Endothelial cell of hepatic sinusoid (primary cell): Measurements from ENCODE around the gene RAPGEF6.
"Not testable (repeated sequence)": the region's sequence is repeated elsewhere in the genome, so short reads cannot be mapped to it uniquely, and the experiment has no call there.

ENCODE experiments used
- in situ Hi-C: cut with HindIII; loops from 2 replicates; pipeline ENCODE4 v1.10.0; 2017; ENCODE audit warnings: low sequenced_read_pairs

The RAPGEF6 gene

DNA sequence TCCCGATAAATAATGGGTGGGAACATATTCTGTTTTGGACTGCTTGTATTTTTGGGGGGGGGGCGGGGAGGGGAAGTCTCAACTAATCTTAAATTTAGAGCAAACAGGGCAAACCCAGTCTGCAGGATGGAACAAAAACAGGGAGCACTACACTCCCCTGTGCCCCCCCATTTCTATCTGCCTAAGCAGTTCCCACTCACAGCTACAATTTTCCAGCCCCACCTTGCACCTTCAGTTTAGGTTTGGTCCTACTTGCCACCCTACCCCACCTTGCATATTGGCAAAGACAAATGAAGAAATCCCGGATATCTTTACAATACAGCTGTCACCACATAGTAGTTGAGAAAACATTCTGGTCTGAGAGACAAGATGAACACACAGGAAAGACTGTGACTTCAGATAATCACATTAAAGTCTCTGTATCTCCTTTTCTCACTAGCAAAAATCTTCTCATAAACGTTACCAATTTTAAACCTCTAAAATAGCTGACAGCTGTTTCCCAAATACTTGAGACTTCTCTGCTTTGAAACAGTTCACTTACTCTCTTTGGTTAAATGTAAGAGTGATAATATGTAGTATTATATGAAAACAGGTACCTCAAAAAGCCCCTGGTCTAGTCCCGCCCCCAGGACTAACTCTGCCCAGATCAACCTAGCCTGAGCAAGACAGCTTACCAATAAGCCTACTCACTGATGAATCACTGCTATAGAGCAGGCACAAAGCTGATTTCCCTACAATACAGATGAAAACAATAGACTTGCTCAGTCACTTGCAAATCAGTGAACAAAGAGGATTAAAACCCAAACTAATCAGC lies 5.2 kb upstream of the RAPGEF6 start:
- in situ Hi-C loops = no loop called here

DNA sequence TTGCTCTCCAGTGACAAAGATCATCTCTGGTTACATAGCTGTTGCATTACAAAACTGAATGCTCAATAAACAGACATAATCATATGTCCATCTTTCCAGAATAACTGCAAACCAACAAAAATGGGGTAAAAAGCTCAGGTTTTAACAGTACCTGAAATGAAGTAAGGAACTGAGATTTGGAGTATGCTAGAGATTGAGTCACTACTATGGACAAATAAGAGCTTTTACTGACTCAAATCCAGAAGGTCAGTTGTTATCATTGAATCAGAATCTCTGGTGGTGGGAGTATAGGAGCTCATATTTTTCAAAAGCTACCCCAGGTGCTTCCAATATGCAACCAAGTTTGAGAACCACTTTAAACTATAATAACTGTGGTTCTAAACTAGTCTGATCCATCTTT lies 4.1 kb upstream of the RAPGEF6 start:
- in situ Hi-C loops = no loop called here

- in situ Hi-C loops = no loop called here
Observed at GRCh38 chr5:131637694-131638093, 2.7 kb upstream of the RAPGEF6 start.

- in situ Hi-C loops = no loop called here
Observed at GRCh38 chr5:131635684-131636572, 899 bp upstream of the RAPGEF6 start.

DNA sequence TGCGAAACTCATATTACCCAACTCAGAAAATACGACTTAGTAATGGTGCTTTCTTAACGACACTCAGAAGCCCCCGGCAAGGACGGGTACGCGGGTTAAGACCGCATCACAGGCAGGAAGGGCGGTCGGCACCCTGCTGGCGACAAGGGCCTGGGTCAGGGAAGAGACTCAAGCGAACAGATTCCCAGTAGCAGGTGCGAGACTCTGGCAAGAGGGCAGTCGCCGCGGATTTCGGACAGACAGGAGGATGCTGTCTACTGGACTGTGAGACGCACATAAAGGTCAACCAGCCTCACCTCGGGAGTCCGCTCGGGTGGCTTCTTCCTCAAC lies 398 bp downstream of the RAPGEF6 start:
- in situ Hi-C loops = no loop called here

GRCh38 chr5:131634238-131634637 lies 791 bp downstream of the RAPGEF6 start:
- in situ Hi-C loops = no loop called here

DNA sequence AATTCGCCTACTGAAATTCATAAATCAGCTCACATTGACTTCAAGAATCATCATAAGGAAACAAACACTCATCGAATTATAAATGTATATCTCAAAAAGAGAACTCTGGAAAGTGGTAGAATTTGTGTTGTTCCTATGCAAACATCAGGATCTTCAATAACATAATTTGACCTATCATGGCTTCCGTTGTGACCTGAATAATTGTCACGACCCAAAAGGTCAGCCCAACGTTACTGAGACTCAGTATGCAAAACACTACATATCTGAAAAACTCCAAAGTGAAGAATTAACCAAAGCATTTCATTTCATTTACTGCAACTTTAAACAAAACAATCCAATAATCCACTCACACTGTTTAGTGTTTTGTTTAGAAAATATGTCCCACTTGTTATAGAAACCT lies 1.2 kb downstream of the RAPGEF6 start:
- in situ Hi-C loops = no loop called here

DNA sequence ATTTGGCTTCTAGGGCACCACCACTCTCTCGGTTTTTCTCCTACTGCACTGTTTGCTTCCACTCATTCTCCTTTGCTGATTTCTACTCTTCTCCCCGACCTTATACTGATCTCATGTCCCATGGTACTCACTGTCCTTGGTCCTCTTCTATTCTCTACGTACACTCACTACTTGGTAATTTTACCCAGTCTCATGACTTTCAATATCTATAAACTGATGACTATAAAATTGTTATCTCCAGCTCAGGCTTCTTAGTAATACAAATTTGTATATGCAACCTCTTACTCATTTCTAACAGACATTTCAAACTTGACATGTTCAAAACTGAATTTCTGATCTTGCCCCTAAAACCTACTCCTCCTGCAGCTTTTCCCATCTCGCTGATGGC lies 4.1 kb downstream of the RAPGEF6 start:
- in situ Hi-C loops = no loop called here

- in situ Hi-C loops = no loop called here
Observed at GRCh38 chr5:131630208-131630962, 4.6 kb downstream of the RAPGEF6 start.

DNA sequence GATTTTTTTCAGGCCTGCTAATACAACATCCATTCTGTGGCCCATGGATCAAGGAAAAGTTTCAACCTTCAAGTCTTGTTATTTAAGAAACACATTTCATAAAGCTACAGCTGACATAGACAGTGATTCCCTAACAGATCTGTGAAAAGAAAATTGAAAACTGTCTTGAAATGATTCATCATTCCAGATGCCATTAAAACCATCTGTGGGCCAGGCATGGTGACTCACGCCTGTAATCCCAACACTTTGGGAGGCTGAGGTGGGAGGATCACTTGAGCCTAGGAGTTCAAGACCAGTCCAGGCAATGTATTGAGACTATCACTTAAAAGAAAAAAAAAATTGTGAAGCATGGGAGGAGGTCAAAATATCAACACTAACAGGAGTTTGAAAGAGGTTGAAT lies 6.0 kb downstream of the RAPGEF6 start:
- in situ Hi-C loops = loop anchor here (5.0 kb wide), 1 partner anchor 82 kb away; no protein-coding TSS in a partner anchor

DNA sequence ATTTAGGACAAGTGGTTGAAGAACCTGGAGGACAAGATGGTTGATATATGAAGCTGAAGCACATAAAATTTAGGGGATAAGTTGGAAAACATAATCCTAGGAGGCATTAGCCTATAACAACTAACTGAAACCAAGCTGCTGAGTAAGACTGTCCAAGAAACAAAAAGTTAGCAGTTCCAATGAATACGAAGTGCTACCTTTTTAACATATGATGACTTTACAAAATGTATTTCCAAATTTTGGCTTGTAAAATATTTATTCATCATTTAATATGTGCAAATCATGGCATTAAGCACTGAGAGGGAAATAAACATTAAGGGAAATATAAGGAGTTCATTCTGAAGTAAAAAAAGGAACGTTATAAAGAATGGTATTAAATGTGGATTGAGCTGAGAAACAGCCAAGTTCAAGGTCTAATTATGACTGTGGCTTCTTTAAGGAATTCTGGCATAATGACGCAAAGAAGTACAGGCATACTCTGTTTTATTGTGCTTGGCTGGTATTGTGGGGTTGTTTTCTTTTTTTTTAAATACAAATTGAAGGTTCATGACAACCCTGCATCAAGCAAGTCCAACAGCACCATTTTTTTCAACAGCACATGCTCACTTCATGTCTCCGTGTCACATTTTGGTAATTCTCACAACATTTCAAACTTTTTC lies 7.7 kb downstream of the RAPGEF6 start:
- in situ Hi-C loops = loop anchor here (5.0 kb wide), 1 partner anchor 80 kb away; no protein-coding TSS in a partner anchor

- in situ Hi-C loops = no loop called here
Observed at GRCh38 chr5:131622633-131623032, 12.4 kb downstream of the RAPGEF6 start.

DNA sequence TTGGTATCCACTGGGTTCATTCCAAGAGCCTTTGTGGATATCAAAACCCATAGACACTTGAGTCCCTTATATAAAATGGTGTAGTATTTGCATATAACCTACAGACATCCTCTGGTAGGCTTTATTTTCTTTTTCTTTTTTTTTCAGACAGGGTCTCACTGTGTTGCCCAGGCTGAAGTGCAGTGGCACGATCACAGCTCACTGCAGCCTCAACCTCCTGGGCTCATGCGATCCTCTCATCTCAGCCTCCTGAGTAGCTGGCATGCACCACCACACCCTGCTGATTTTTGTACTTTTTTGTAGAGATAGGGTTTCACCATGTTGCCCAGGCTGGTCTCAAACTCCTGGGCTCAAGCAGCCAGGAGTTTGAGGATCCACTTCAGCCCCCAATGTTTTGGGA lies 13.9 kb downstream of the RAPGEF6 start:
- in situ Hi-C loops = not testable (repeated sequence)

GRCh38 chr5:131619102-131619501 lies 15.9 kb downstream of the RAPGEF6 start:
- in situ Hi-C loops = no loop called here

DNA sequence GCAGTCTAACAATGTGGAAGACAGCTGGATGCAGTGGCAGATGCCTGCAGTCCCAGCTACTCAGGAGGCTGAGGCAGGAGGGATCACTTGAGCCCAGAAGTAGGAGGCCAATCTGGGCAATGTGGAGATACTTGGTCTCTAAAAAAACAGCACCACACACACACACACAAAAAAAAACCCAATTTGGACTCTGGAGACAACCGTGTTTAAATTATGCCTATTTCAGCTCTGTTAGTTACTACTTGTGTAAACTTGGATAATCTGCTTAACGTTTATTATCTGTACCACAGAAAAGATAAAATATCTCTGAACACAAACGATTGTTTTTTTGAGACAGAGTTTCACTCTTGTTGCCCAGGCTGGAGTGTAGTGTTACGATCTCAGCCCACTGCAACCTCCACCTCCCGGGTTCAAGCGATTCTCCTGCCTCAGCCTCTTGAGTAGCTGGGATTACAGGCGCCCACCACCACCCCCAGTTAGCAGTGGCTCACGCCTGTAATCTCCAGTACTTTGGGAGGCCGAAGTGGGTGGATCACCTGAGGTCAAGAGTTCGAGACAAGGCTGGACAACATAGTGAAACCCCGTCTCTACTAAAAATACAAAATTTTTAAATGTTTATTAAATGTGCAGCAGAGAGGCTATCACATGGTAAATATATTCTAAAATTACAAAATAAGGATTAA lies 17.7 kb downstream of the RAPGEF6 start:
- in situ Hi-C loops = no loop called here

DNA sequence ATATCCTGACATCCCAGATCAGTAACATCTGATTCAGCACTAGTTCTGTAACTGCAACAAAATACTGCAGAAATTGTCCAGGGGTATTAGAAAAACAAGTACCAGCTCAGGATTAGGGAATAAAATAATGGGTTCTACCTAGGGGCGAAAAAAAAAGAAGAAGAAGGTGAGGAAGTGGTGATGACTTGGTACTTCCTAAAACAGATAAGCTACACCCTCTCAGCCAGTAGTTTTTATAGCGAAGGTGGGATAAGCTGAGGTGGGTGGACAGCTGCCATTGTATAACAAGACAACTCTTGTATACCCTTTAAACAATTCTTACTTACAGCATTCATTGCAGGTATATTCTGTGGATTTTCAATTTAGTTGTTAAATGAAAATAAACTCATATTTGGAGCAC lies 19.1 kb downstream of the RAPGEF6 start:
- in situ Hi-C loops = no loop called here

DNA sequence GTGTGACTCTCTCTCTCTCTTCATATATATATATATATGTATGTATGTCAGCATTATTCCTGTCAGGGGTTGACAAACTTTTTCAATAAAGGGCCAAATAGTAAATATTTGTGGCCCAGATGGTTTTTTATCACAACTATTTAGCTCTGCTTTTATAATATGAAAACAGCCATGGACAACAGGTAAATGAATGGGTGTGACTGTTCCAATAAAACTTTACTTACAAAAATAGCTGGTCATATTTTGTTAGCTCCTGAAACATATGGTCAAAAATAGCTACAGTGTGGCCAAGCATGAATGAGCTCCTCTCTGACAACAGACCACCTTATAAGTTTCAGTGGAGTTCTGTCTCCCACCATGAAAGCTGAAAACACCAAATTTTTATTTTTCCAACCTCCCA lies 21.6 kb downstream of the RAPGEF6 start:
- in situ Hi-C loops = no loop called here

GRCh38 chr5:131611064-131611381 lies 24.0 kb downstream of the RAPGEF6 start:
- in situ Hi-C loops = no loop called here

- in situ Hi-C loops = no loop called here
Observed at GRCh38 chr5:131610198-131611063, 24.6 kb downstream of the RAPGEF6 start.
